GM18858 (cell line): ENCODE data around the gene PLXND1.

ENCODE experiments used
- ATAC-seq: cut with Tn5 transposase; IDR thresholded peaks from one replicate; pipeline ENCODE4 v1.9.1; 2021; ENCODE audit not compliant: unreplicated experiment

PLXND1 gene

GRCh38 chr3:129565902-129566301, 40.6 kb downstream of the PLXND1 start:
- ATAC-seq, result no peak

GRCh38 chr3:129564981-129565644, 41.4 kb downstream of the PLXND1 start:
- ATAC-seq, result no peak

GRCh38 chr3:129563850-129564535, 42.5 kb downstream of the PLXND1 start:
- ATAC-seq, result no peak

GRCh38 chr3:129563332-129563731, 43.1 kb downstream of the PLXND1 start:
- ATAC-seq, result no peak

- ATAC-seq, result no peak
Observed at GRCh38 chr3:129562803-129563202, 43.7 kb downstream of the PLXND1 start.

GRCh38 chr3:129561619-129562248, 44.7 kb downstream of the PLXND1 start:
- no peak for ATAC-seq

- no peak for ATAC-seq
Observed at GRCh38 chr3:129560911-129561594, 45.4 kb downstream of the PLXND1 start.

GRCh38 chr3:129560269-129560787, 46.1 kb downstream of the PLXND1 start:
- no peak for ATAC-seq

GRCh38 chr3:129559565-129560079, 46.9 kb downstream of the PLXND1 start:
- ATAC-seq, result no peak

GRCh38 chr3:129558772-129559564, 47.5 kb downstream of the PLXND1 start:
- ATAC-seq, result no peak

- no peak for ATAC-seq
Observed at GRCh38 chr3:129558081-129558771, 48.2 kb downstream of the PLXND1 start.

GRCh38 chr3:129557548-129557894, 49.0 kb downstream of the PLXND1 start:
- ATAC-seq, result no peak

- ATAC-seq, result no peak
Observed at GRCh38 chr3:129556890-129557547, 49.5 kb downstream of the PLXND1 start.

- ATAC-seq, result no peak
Observed at GRCh38 chr3:129556358-129556695, 50.1 kb downstream of the PLXND1 start.

- no peak for ATAC-seq
Observed at GRCh38 chr3:129555616-129556357, 50.7 kb downstream of the PLXND1 start.

GRCh38 chr3:129555153-129555550, 51.3 kb downstream of the PLXND1 start:
- no peak for ATAC-seq

GRCh38 chr3:129554356-129555152, 51.9 kb downstream of the PLXND1 start:
- no peak for ATAC-seq

GRCh38 chr3:129553719-129554118, 52.8 kb downstream of the PLXND1 start:
- no peak for ATAC-seq
